KMS-11 (cell line): Measurements from ENCODE around the gene RANBP3.
A peak's percentile ranks its signal among the peaks of the same experiment; 100 is the strongest.

ENCODE experiments used
- H2AFZ ChIP-seq: fragments of 200-600 bp; sonication (generic); 2 replicates; pipeline ENCODE4 v1.6.1; 2016; ENCODE audit warnings: antibody characterized with exemption, mixed run types, low read depth
- H3K27ac ChIP-seq: fragments of 200-600 bp; sonication (generic); 2 replicates; pipeline ENCODE4 v1.6.1; 2016; ENCODE audit warnings: mild to moderate bottlenecking, mixed run types
- H3K27me3 ChIP-seq: fragments of 200-600 bp; sonication (generic); 2 replicates; pipeline ENCODE4 v1.6.1; 2017; ENCODE audit warnings: mild to moderate bottlenecking, low read depth, mixed run types, moderate library complexity; ENCODE audit not compliant: insufficient read depth
- H3K36me3 ChIP-seq: fragments of 200-600 bp; sonication (generic); 2 replicates; pipeline ENCODE4 v1.6.1; 2017; ENCODE audit warnings: mild to moderate bottlenecking, mixed run types; ENCODE audit not compliant: insufficient read depth
- H3K4me1 ChIP-seq: fragments of 200-600 bp; sonication (generic); 2 replicates; pipeline ENCODE4 v1.6.1; 2016; ENCODE audit warnings: mild to moderate bottlenecking, low read depth, mixed run types; ENCODE audit not compliant: poor library complexity, severe bottlenecking
- H3K4me2 ChIP-seq: fragments of 200-600 bp; sonication (generic); 2 replicates; pipeline ENCODE4 v1.7.0; 2016; ENCODE audit warnings: mild to moderate bottlenecking, mixed run types
- H3K4me3 ChIP-seq: fragments of 200-600 bp; sonication (generic); IDR thresholded peaks from 2 replicates; pipeline ENCODE4 v1.6.1; 2017; ENCODE audit warnings: low read depth, low read length, mixed read lengths; ENCODE audit not compliant: insufficient read depth
- H3K79me2 ChIP-seq: fragments of 200-600 bp; sonication (generic); 2 replicates; pipeline ENCODE4 v1.6.1; 2016; ENCODE audit warnings: low read depth, mixed run types; ENCODE audit not compliant: insufficient read depth
- H3K9ac ChIP-seq: fragments of 200-600 bp; sonication (generic); 2 replicates; pipeline ENCODE4 v1.6.1; 2016; ENCODE audit warnings: mild to moderate bottlenecking, mixed run types
- H4K20me1 ChIP-seq: fragments of 200-600 bp; sonication (generic); 2 replicates; pipeline ENCODE4 v1.6.1; 2016; ENCODE audit warnings: mild to moderate bottlenecking, mixed run types; ENCODE audit not compliant: insufficient read depth
- TF ChIP-seq, protein P1 (sequence below): fragments of 200-600 bp; sonication (generic); conservative IDR thresholded peaks from 2 replicates; pipeline ENCODE4 v1.6.1; 2017; ENCODE audit warnings: low read depth, mild to moderate bottlenecking, antibody characterized with exemption, low read length, moderate library complexity, mixed read lengths

The RANBP3 gene

DNA sequence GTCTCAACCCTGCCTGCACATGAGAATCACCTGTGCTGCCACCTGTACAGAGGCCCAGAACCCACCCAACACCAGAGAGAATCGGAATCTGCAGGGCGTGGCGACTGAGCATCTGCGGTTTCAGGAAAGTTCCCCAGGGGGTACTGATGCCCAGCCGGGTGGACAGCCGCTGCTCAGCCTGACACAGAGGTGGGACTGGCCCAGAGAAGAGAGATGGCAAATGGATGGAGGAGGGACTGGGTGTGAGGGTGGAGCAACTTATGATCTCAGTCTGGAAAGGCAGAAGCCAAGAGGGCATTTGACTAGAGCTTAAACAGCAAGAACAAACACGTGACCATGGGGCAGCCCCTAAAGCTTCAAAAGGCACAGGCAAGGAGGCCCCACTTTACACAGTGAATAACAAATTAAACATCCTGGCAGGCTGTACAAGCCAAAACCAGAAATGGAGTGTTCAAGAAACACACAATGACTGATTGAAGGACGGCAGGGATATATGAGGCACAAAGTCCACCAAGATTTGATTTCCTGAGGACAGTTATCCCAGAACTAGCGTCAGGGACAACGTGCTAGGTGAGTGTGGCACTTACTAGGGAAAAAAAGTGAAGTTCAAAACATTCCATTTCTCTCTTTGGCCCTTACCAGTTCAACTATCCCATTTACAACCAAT, 3.1 kb downstream of the RANBP3 start:
- H3K27me3 ChIP-seq: no peaks in the 10 kb centered on the region
- TF ChIP-seq, protein P1, sequence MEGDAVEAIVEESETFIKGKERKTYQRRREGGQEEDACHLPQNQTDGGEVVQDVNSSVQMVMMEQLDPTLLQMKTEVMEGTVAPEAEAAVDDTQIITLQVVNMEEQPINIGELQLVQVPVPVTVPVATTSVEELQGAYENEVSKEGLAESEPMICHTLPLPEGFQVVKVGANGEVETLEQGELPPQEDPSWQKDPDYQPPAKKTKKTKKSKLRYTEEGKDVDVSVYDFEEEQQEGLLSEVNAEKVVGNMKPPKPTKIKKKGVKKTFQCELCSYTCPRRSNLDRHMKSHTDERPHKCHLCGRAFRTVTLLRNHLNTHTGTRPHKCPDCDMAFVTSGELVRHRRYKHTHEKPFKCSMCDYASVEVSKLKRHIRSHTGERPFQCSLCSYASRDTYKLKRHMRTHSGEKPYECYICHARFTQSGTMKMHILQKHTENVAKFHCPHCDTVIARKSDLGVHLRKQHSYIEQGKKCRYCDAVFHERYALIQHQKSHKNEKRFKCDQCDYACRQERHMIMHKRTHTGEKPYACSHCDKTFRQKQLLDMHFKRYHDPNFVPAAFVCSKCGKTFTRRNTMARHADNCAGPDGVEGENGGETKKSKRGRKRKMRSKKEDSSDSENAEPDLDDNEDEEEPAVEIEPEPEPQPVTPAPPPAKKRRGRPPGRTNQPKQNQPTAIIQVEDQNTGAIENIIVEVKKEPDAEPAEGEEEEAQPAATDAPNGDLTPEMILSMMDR: no peak
- H3K4me1 ChIP-seq: peaks cover 48% of the 10 kb centered on the region
- no peak overlapping the region for H2AFZ ChIP-seq
- no peak overlapping the region for H3K4me3 ChIP-seq
- H3K36me3 ChIP-seq: no peaks in the 10 kb centered on the region
- no peak overlapping the region for H3K4me2 ChIP-seq
- peaks cover 18% of the 10 kb centered on the region for H4K20me1 ChIP-seq
- H3K79me2 ChIP-seq: peaks cover 95% of the 10 kb centered on the region
- H3K9ac ChIP-seq: no peak overlapping the region
- H3K27ac ChIP-seq: no peak overlapping the region

DNA sequence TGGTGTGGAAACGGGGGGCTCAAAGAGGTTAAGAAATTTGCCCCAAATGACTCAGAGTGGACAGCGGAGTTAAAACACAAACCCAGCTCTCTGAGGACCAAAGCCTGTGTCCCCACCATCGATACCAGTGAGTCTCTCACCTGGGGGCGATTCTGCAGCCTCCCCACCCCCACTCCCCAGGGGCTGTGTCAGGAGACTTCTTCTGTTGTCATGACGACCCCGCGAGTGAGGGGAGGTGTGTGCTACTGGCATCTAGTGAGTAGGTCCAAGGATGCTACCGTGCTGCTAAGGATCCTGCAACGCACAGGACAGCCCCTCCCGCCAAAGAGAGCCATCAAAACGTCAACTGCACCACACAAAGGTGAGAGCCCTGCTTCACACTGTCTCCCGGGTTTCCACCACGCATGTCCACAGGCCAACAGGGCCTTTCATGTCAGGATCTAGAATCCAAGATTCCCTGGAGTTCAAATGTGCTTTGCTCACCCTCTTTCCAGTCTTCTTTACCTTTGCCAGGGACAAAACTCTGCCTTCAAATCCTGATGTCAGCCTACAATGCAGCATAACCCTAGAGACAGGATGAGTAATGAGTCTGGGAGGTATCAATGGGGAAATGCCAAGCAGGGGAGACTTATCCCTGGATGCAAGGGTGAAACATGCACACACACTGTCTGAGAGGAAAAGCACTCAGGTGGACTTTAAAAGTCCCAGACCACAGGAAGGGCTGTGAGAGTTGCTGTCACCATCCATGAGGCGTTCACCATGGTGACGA, 3.9 kb downstream of the RANBP3 start:
- TF ChIP-seq, protein P1: no peak
- H3K27ac ChIP-seq: no peak overlapping the region
- peaks cover 96% of the 10 kb centered on the region for H3K79me2 ChIP-seq
- peaks cover 46% of the 10 kb centered on the region for H3K4me1 ChIP-seq
- no peak overlapping the region for H3K9ac ChIP-seq
- H4K20me1 ChIP-seq: peaks cover 18% of the 10 kb centered on the region
- H3K36me3 ChIP-seq: no peaks in the 10 kb centered on the region
- no peak overlapping the region for H3K4me3 ChIP-seq
- H3K4me2 ChIP-seq: no peak overlapping the region
- no peak overlapping the region for H2AFZ ChIP-seq
- no peaks in the 10 kb centered on the region for H3K27me3 ChIP-seq

DNA sequence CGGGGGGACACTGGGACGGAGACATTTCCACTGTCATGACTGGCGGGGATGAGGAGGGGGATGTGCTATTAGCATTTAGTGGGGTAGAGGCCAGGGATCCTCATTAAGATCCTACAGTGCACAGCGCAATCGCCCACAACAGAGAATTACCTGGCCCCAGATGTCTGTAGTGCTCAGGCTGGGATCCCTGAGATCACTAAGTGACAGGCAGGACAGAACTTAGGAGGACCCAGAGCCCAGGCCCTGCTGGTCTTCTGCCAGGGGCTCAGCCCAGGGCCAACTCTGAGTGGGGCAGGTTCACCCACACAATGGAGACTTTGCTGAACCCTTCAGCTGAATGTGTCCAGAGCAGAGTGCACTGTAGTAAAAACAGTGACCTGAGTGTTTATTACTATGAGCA, 4.6 kb downstream of the RANBP3 start:
- Histone ChIP-seq H3K4me2 (no peak overlapping the region), H4K20me1 (peaks cover 18% of the 10 kb centered on the region), H3K4me3 (no peak overlapping the region), H3K79me2 (peaks cover 93% of the 10 kb centered on the region), H3K27me3 (no peaks in the 10 kb centered on the region), H3K36me3 (no peaks in the 10 kb centered on the region), H2AFZ (no peak overlapping the region), H3K9ac (no peak overlapping the region), H3K4me1 (peaks cover 45% of the 10 kb centered on the region), H3K27ac (no peak overlapping the region)
- TF ChIP-seq, protein P1: no peak

DNA sequence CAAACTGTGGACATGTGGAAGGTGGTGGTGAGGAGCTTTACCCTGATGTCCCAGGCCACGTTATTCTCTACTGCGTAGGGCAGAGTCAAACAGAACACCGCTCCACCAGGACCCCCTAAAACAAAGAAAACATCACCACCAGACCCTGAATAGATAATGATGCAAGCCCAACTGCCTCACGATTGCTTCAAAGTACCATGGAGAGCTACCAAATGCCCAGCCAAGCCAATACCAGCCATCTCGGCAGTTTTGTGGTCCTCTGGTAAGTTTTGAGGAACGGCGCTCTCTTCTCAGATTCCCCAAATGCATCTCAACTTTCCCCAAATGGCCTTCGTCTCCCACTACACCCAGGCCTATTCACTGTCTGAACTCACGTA, 5.6 kb downstream of the RANBP3 start:
- H3K27ac ChIP-seq: 0 out of 2 replicates have a peak overlapping the region, but pooled peaks have one; percentile 4
- H3K9ac ChIP-seq: no peak overlapping the region
- no peaks in the 10 kb centered on the region for H3K36me3 ChIP-seq
- peaks cover 91% of the 10 kb centered on the region for H3K79me2 ChIP-seq
- TF ChIP-seq, protein P1: no peak
- no peaks in the 10 kb centered on the region for H3K27me3 ChIP-seq
- H2AFZ ChIP-seq: no peak overlapping the region
- peaks cover 18% of the 10 kb centered on the region for H4K20me1 ChIP-seq
- peaks cover 56% of the 10 kb centered on the region for H3K4me1 ChIP-seq
- peak overlapping the region; percentile 6; the same call in 1 of the 2 replicates for H3K4me2 ChIP-seq
- no peak overlapping the region for H3K4me3 ChIP-seq
